B cell (primary cell): Measurements from ENCODE around the gene PTMA. TPM values are rescaled to one million over a fixed set of nuclear protein-coding genes. Genes with fewer than 3 reads are reported as not detected.

Experiments used
- ATAC-seq: fragments of 200-7000 bp; cut with Tn5 transposase; one replicate; pipeline ENCODE4 v1.10.0; 2021; ENCODE audit warnings: low read depth, mild to moderate bottlenecking, moderate number of reproducible peaks, moderate library complexity
- CTCF ChIA-PET: fragments of 350-600 bp; sonication (Branson Sonifier 250); formaldehyde crosslinking; loops from one replicate; lab custom pipeline; 2021; ENCODE audit warnings: antibody characterized with exemption, inconsistent platforms; lab: Charles Lee
- POLR2A ChIA-PET: fragments of 350-600 bp; sonication (Branson Sonifier 250); formaldehyde crosslinking; loops from one replicate; lab custom pipeline; 2021; ENCODE audit warnings: antibody characterized with exemption; lab: Charles Lee
- DNase-seq: peaks from one replicate; pipeline ENCODE4 v3.0.0; 2013
- H2AFZ ChIP-seq: 2 replicates; pipeline ENCODE4 v1.6.1; 2012; ENCODE audit warnings: mild to moderate bottlenecking, low read depth, low read length; ENCODE audit not compliant: insufficient read depth, poor library complexity, severe bottlenecking
- H3K27ac ChIP-seq, 2 donors: 1 replicate in 1 of 2; 2 replicates in 1 of 2; pipeline ENCODE4 v1.5.1; 2012 to 2013; ENCODE audit warnings: low read length in 2 of 2, mild to moderate bottlenecking in 2 of 2, moderate library complexity in 1 of 2
- H3K27me3 ChIP-seq, 4 experiments: fragments of 200-600 bp in 1 of 4; sonication (generic) in 1 of 4; replicated peaks in 1 of 4; 1 replicate in 2 of 4; 2 replicates in 2 of 4; pipeline versions ENCODE4 v1.6.1 to v1.7.0; 2013 to 2016; ENCODE audit warnings: low read length in 3 of 4, mild to moderate bottlenecking in 2 of 4, mixed read lengths in 1 of 4, moderate library complexity in 1 of 4; ENCODE audit not compliant: insufficient read depth in 4 of 4, control insufficient read depth in 3 of 4; ENCODE audit errors: control extremely low read depth in 1 of 4
- H3K36me3 ChIP-seq, 2 experiments: replicated peaks in 1 of 2; 1 replicate in 1 of 2; 2 replicates in 1 of 2; pipeline versions ENCODE4 v1.6.1 to v1.7.1; 2013; ENCODE audit warnings: low read length in 1 of 2; ENCODE audit not compliant: insufficient read depth in 2 of 2, control insufficient read depth in 1 of 2; ENCODE audit errors: control extremely low read depth in 1 of 2, extremely low read depth in 1 of 2
- H3K4me1 ChIP-seq, 2 donors: fragments of 200-600 bp in 1 of 2; sonication (generic) in 1 of 2; 1 replicate in 1 of 2; 2 replicates in 1 of 2; pipeline versions ENCODE4 v1.5.1 to v1.6.1; 2013 to 2017; ENCODE audit warnings: low read length in 2 of 2; ENCODE audit not compliant: control insufficient read depth in 2 of 2, insufficient read depth in 2 of 2
- H3K4me2 ChIP-seq: replicated peaks from 2 replicates; pipeline ENCODE3; 2012; ENCODE audit warnings: mild to moderate bottlenecking, low read depth, low read length; ENCODE audit not compliant: poor library complexity, severe bottlenecking
- H3K4me3 ChIP-seq, 5 experiments: fragments of 200-600 bp in 1 of 5; sonication (generic) in 1 of 5; 1 replicate in 3 of 5; 2 replicates in 2 of 5; pipeline versions ENCODE4 v1.5.1 to v1.7.0; 2011 to 2016; ENCODE audit warnings: low read length in 4 of 5, mild to moderate bottlenecking in 4 of 5, low read depth in 2 of 5, control low read depth in 1 of 5, moderate library complexity in 1 of 5; ENCODE audit not compliant: insufficient read depth in 1 of 5; ENCODE audit errors: control extremely low read depth in 1 of 5, extremely low read depth in 1 of 5
- H3K79me2 ChIP-seq: fragments of 200-600 bp; sonication (generic); one replicate; pipeline ENCODE4 v1.6.0; 2016; ENCODE audit warnings: low read length; ENCODE audit not compliant: control insufficient read depth, insufficient read depth
- H3K9ac ChIP-seq: fragments of 200-600 bp; sonication (generic); 2 replicates; pipeline ENCODE4 v1.6.1; 2017; ENCODE audit warnings: mild to moderate bottlenecking, low read length, moderate library complexity
- H3K9me3 ChIP-seq, 3 donors: one replicate each; pipeline versions ENCODE4 v1.6.1 to v1.7.1; 2013; ENCODE audit warnings: low read length in 2 of 3; ENCODE audit not compliant: control insufficient read depth in 2 of 3, insufficient read depth in 1 of 3; ENCODE audit errors: control extremely low read depth in 1 of 3
- H4K20me1 ChIP-seq: 2 replicates; pipeline ENCODE4 v1.6.0; 2012; ENCODE audit warnings: mild to moderate bottlenecking, low read length; ENCODE audit not compliant: insufficient read depth, control insufficient read depth, poor library complexity, severe bottlenecking
- H3K27ac Mint-ChIP-seq: one replicate; pipeline ENCODE4 v1.8.0; 2021; ENCODE audit warnings: mixed read lengths
- H3K27me3 Mint-ChIP-seq: one replicate; pipeline ENCODE4 v1.8.0; 2021; ENCODE audit warnings: mixed read lengths
- H3K4me1 Mint-ChIP-seq: one replicate; pipeline ENCODE4 v1.8.0; 2021; ENCODE audit warnings: mixed read lengths
- H3K4me3 Mint-ChIP-seq: one replicate; pipeline ENCODE4 v1.8.0; 2021; ENCODE audit warnings: mixed read lengths
- H3K9me3 Mint-ChIP-seq: one replicate; pipeline ENCODE4 v1.8.0; 2022; ENCODE audit warnings: mixed read lengths; ENCODE audit not compliant: insufficient read depth
- EZH2 ChIP-seq: IDR thresholded peaks from 2 replicates; pipeline ENCODE4 v1.6.1; 2012; ENCODE audit warnings: borderline replicate concordance, low read depth, mild to moderate bottlenecking, moderate library complexity, low read length; ENCODE audit not compliant: insufficient read depth, poor library complexity, severe bottlenecking
- WGBS: methylation state at CpG from one replicate; pipeline ENCODE4 v1.1.5; 2013; ENCODE audit warnings: missing lambda C conversion rate; ENCODE audit not compliant: insufficient coverage; 5-methylcytosine and 5-hydroxymethylcytosine counted together
- intact Hi-C: fragments of 100-400 bp; cut with micrococcal nuclease; formaldehyde crosslinking; loops from one replicate; pipeline ENCODE4 v1.10.0; 2022
- polyA plus RNA-seq: library from polyadenylated mRNA; depleted of rRNA; stranded (reverse); fragments of >200 nt; gene quantifications from 2 replicates; pipeline ENCODE4 v1.2.3, GENCODE V29; 2012
- total RNA-seq, 2 donors: library from RNA; stranded (reverse); fragments of 120-200 nt in 1 of 2; gene quantifications; 1 replicate in 1 of 2; 2 replicates in 1 of 2; pipeline versions ENCODE4 v1.2.3 to v1.2.4, GENCODE V29; 2013 to 2022
- TF ChIP-seq, protein P1 (sequence below): fragments of 200-600 bp; IDR thresholded peaks from one replicate; pipeline ENCODE4 v1.8.0; 2022; ENCODE audit warnings: antibody characterized with exemption, mild to moderate bottlenecking

Gene PTMA
- total and polyA plus RNA-seq, 2 donors (not counting 1 experiment from before 2014, with no cell fraction given): 713 to 2,282 TPM

DNA sequence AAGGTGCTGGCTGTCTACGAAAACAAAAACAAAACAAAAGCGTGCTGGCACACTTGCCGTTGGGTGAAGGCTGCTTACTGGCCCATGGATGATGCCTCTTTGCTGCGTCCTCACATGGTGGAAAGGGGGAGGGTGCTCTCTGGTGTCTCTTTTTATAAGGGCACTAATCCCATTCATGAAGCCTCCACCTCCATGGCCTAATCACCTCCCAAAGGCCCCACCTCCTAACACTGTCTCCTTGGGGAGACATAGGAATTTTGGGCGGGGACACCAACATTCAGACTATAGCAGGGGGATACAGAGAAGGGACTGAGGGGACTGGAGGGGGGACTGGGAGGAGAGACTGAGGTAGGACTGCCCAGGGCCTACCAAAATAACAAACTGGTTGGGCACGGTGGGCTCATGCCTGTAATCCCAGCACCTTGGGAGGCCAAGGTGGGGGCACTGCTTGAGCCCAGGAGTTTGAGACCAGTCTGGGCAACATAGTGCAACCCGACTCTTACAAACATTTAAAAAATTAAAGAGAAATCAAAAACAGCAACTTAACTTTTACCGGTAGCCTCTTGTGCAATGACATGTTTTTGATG lies 14.5 kb downstream of the PTMA start:
- H3K4me1 ChIP-seq: peaks cover 21 to 24% of the 10 kb centered on the region in 2 donors
- ATAC-seq: no peak
- Mint-ChIP-seq H3K27me3 (no peaks in the 10 kb centered on the region), H3K9me3 (no peaks in the 10 kb centered on the region), H3K4me3 (no peak overlapping the region), H3K4me1 (peaks cover 29% of the 10 kb centered on the region), H3K27ac (no peak overlapping the region)
- H3K4me3 ChIP-seq: no peak overlapping the region
- intact Hi-C loops: no loop called here
- CTCF ChIA-PET: interaction anchor here (11.9 kb wide), 1 partner anchor 41 kb away, joined by 785 read pairs; no protein-coding TSS in a partner anchor
- no peaks in the 10 kb centered on the region for H3K79me2 ChIP-seq
- H3K27me3 ChIP-seq: no peaks in the 10 kb centered on the region
- no peaks in the 10 kb centered on the region for H4K20me1 ChIP-seq
- no peak overlapping the region for H3K27ac ChIP-seq
- DNase-seq: no peak
- H3K36me3 ChIP-seq: no peaks in the 10 kb centered on the region
- no peak overlapping the region for H3K4me2 ChIP-seq
- TF ChIP-seq, protein P1, sequence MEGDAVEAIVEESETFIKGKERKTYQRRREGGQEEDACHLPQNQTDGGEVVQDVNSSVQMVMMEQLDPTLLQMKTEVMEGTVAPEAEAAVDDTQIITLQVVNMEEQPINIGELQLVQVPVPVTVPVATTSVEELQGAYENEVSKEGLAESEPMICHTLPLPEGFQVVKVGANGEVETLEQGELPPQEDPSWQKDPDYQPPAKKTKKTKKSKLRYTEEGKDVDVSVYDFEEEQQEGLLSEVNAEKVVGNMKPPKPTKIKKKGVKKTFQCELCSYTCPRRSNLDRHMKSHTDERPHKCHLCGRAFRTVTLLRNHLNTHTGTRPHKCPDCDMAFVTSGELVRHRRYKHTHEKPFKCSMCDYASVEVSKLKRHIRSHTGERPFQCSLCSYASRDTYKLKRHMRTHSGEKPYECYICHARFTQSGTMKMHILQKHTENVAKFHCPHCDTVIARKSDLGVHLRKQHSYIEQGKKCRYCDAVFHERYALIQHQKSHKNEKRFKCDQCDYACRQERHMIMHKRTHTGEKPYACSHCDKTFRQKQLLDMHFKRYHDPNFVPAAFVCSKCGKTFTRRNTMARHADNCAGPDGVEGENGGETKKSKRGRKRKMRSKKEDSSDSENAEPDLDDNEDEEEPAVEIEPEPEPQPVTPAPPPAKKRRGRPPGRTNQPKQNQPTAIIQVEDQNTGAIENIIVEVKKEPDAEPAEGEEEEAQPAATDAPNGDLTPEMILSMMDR: no peak
- 88% methylated on average over 5 of the region's 8 CpGs for WGBS
- peaks cover 0 to 6% (median 0%) of the 10 kb centered on the region in 3 donors for H3K9me3 ChIP-seq
- H2AFZ ChIP-seq: no peak overlapping the region
- no peak overlapping the region for H3K9ac ChIP-seq
- POLR2A ChIA-PET: no interaction called here

DNA sequence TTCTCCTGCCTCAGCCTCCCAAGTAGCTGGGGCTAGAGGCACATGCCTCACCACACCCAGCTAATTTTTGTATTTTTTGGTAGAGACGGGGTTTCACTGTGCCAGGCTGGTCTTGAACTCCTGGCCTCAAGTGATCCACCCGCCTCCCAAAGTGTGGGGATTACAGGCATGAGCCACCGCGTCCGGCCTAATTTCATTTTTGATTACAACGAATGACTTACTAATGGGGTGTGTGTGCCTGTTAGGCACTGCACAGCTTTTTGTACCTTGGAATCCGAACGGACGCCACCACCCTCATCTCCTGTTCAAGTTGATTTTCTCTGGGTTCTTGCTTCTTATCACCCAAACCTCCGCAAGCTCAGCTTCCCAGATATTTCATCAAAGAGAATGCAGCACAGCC lies 17.2 kb downstream of the PTMA start:
- ChIA-PET POLR2A (no interaction called here), CTCF (interaction anchor here (0.6 to 3.4 kb wide), 5 partner anchors 8 to 48 kb away, joined by 3 to 19 read pairs (median 4); no protein-coding TSS in a partner anchor)

More for the DNA sequence above, 17.2 kb downstream of the PTMA start:
- ATAC-seq (no peak), DNase-seq (no peak)
- H3K79me2 ChIP-seq: no peaks in the 10 kb centered on the region
- peaks cover 0 to 2% of the 10 kb centered on the region in 2 experiments for H3K36me3 ChIP-seq
- H3K4me1 ChIP-seq: peaks cover 8 to 12% of the 10 kb centered on the region in 2 donors
- H3K27ac ChIP-seq: no peak overlapping the region
- no peak overlapping the region for H3K4me3 Mint-ChIP-seq
- H3K27me3 ChIP-seq: no peaks in the 10 kb centered on the region
- H3K4me2 ChIP-seq: no peak overlapping the region
- no peak overlapping the region for H2AFZ ChIP-seq
- WGBS: 100% methylated on average over 7 of the region's 10 CpGs
- H3K4me1 Mint-ChIP-seq: peaks cover 12% of the 10 kb centered on the region
- H3K9ac ChIP-seq: no peak overlapping the region
- TF ChIP-seq, protein P1: no peak
- no peak for TF ChIP-seq EZH2
- H3K9me3 Mint-ChIP-seq: no peaks in the 10 kb centered on the region
- H3K27me3 Mint-ChIP-seq: no peaks in the 10 kb centered on the region
- intact Hi-C loops: no loop called here
- H3K4me3 ChIP-seq: no peak overlapping the region
- peaks cover 0 to 2% (median 0%) of the 10 kb centered on the region in 3 donors for H3K9me3 ChIP-seq
- H3K27ac Mint-ChIP-seq: no peak overlapping the region
- H4K20me1 ChIP-seq: no peaks in the 10 kb centered on the region
